ENCODE data around the gene AJAP1. TPM values are rescaled to one million over a fixed set of nuclear protein-coding genes. Genes with fewer than 3 reads are reported as not detected.

The AJAP1 gene
- total RNA-seq, 2 donors from 2014 or later = 0.41 to 0.49 TPM

DNA sequence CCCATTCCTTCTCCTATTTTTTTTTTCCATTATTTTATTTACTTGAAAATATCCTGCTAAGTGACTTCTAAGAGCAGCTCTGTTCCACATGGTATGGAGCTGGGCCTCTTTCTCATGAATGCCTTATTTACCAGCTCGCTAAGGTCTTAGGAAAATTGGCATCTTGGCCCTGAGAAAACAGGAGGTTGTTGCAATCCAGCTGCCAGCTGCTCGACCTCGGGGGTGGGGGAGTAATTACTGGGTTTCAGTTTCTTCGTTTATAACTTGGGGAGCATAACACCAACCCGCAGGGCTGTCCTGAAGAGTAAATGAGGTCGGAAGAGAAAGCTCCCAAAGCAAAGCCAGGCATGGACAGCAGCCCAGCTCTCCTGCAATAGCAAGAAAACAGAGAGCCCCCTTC lies 176.3 kb downstream of the AJAP1 start:
- Histone ChIP-seq H3K27me3 (replicated peaks; ENCODE audit: insufficient read depth) (no peaks in the 10 kb centered on the region), H3K36me3 (no peaks in the 10 kb centered on the region), H3K27ac (no peak overlapping the region), H3K9me3 (no peaks in the 10 kb centered on the region), H3K4me3 (no peak overlapping the region), H3K4me1 (ENCODE audit: control insufficient read depth in 1 of 2, low read depth in 2 of 2) (no peaks in the 10 kb centered on the region)
- TF ChIP-seq, protein P1, sequence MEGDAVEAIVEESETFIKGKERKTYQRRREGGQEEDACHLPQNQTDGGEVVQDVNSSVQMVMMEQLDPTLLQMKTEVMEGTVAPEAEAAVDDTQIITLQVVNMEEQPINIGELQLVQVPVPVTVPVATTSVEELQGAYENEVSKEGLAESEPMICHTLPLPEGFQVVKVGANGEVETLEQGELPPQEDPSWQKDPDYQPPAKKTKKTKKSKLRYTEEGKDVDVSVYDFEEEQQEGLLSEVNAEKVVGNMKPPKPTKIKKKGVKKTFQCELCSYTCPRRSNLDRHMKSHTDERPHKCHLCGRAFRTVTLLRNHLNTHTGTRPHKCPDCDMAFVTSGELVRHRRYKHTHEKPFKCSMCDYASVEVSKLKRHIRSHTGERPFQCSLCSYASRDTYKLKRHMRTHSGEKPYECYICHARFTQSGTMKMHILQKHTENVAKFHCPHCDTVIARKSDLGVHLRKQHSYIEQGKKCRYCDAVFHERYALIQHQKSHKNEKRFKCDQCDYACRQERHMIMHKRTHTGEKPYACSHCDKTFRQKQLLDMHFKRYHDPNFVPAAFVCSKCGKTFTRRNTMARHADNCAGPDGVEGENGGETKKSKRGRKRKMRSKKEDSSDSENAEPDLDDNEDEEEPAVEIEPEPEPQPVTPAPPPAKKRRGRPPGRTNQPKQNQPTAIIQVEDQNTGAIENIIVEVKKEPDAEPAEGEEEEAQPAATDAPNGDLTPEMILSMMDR (IDR thresholded peaks at IDR 0.05) = no peak
- DNase-seq (ENCODE audit: low spot score) (no peak), ATAC-seq (ENCODE audit: insufficient number of reproducible peaks, low FRiP score, low read depth) (no peak)

DNA sequence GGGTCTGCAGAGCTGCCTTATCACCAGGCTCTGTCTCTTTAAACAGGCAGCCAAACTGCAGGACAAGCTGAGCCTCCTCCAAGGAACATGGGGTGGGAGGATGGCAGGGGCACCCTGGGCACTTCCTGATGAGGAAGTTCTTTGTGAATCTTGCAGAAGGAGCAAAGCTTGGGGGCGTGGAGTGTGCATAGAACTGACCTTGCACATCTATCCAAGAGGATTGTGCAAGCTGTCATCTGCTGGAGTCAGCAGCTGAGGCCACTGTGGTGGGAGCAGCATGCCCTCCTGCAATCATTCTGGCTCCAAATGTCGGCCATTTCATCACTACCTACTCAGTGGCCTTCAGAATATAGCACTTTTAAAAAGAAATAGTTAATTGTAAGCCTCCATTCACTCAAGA lies 182.2 kb downstream of the AJAP1 start:
- Histone ChIP-seq H3K27me3 (replicated peaks; ENCODE audit: insufficient read depth) (no peaks in the 10 kb centered on the region), H3K9me3 (no peaks in the 10 kb centered on the region), H3K4me1 (ENCODE audit: control insufficient read depth in 1 of 2, low read depth in 2 of 2) (no peaks in the 10 kb centered on the region), H3K36me3 (no peaks in the 10 kb centered on the region), H3K4me3 (no peak overlapping the region), H3K27ac (no peak overlapping the region)
- TF ChIP-seq, protein P1 (IDR thresholded peaks at IDR 0.05) = no peak
- DNase-seq (ENCODE audit: low spot score) = no peak
- ATAC-seq (ENCODE audit: insufficient number of reproducible peaks, low FRiP score, low read depth) = no peak

DNA sequence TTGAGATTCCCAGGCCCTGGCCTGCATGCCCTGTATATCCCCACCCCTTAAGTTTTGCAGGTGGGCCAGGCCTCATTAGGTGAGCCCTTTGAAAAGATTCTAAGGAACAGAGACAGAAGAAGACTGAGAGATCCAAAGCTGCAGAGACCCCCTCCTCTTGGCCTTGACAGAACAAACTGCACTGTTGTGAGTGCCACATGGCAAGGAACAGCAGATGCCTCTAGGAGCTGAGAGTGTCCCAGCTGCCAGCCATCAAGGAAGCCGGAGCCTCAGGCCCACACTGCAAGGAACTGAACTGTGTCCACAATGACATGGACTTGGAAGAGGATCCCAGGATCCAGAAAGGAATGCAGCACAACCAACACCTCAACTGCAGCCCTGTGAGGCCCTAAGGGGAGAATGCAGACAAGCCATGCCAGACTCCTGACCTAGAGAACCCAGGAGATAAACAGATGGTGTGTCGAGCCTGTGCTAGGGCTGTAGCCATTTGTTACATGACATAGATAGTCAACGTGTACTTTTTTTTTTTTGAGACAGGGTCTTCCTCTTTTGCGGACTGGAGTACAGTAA lies 182.7 kb downstream of the AJAP1 start:
- H3K4me3 ChIP-seq = no peak overlapping the region
- DNase-seq (ENCODE audit: low spot score) (no peak), ATAC-seq (ENCODE audit: insufficient number of reproducible peaks, low FRiP score, low read depth) (no peak)
- no peaks in the 10 kb centered on the region for H3K36me3 ChIP-seq
- H3K9me3 ChIP-seq = no peaks in the 10 kb centered on the region
- no peaks in the 10 kb centered on the region for H3K4me1 ChIP-seq (ENCODE audit: control insufficient read depth in 1 of 2, low read depth in 2 of 2)
- TF ChIP-seq, protein P1 (IDR thresholded peaks at IDR 0.05) = no peak
- no peak overlapping the region for H3K27ac ChIP-seq
- no peaks in the 10 kb centered on the region for H3K27me3 ChIP-seq (replicated peaks; ENCODE audit: insufficient read depth)

DNA sequence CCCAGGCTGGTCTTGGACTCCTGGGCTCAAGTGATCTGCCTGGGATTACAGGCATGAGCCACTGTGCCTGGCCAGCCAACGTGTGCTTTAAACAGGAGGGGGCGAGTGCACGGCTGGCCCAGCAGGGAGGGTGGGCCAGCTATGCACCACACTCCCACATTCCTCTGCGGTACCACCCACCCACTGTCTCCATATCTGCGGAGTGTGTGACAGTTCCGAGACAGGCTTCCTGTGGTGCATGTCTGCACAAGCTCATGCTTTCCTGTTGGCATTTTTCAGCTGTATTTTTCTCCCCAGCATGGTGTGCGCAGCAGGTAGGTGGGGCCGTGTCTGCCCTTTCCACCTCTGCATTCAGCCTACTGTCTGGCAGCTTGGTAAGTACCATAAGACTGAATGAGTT lies 183.3 kb downstream of the AJAP1 start:
- TF ChIP-seq, protein P1 (IDR thresholded peaks at IDR 0.05) = no peak

DNA sequence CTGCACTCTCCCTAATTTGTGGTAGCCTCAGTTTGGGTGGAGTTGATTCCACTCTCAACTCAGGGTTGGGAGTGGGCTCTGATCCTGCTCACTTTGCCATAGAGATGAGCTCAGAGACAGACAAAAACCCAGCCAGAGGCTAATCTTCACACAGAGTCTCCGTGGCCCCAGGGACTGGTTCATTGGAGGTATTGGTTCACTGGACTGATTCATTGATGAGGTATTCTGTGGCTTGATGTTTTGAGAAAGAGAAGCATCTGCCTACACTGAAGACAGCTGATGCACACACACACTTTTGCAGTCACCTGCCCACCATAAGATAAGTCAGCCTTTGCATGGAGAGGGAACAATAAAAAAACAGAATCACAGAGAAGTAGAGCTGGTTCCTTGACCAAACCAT lies 183.8 kb downstream of the AJAP1 start:
- H3K4me1 ChIP-seq (ENCODE audit: control insufficient read depth in 1 of 2, low read depth in 2 of 2) = no peaks in the 10 kb centered on the region
- TF ChIP-seq, protein P1 (IDR thresholded peaks at IDR 0.05) = no peak
- H3K4me3 ChIP-seq = no peak overlapping the region
- DNase-seq (ENCODE audit: low spot score) = no peak
- ATAC-seq (ENCODE audit: insufficient number of reproducible peaks, low FRiP score, low read depth) = no peak
- no peaks in the 10 kb centered on the region for H3K9me3 ChIP-seq
- no peaks in the 10 kb centered on the region for H3K27me3 ChIP-seq (replicated peaks; ENCODE audit: insufficient read depth)
- H3K27ac ChIP-seq = no peak overlapping the region
- H3K36me3 ChIP-seq = no peaks in the 10 kb centered on the region

More for the DNA sequence above, 183.3 kb downstream of the AJAP1 start:
- no peak overlapping the region for H3K27ac ChIP-seq
- H3K36me3 ChIP-seq = no peaks in the 10 kb centered on the region
- no peaks in the 10 kb centered on the region for H3K9me3 ChIP-seq
- H3K4me1 ChIP-seq (ENCODE audit: control insufficient read depth in 1 of 2, low read depth in 2 of 2) = no peaks in the 10 kb centered on the region
- H3K4me3 ChIP-seq = no peak overlapping the region
- no peak for DNase-seq (ENCODE audit: low spot score)
- ATAC-seq (ENCODE audit: insufficient number of reproducible peaks, low FRiP score, low read depth) = no peak
- H3K27me3 ChIP-seq (replicated peaks; ENCODE audit: insufficient read depth) = no peaks in the 10 kb centered on the region
